ENCODE results near the gene DOCK3.
"Not testable (repeated sequence)": the region's sequence is repeated elsewhere in the genome, so short reads cannot be mapped to it uniquely, and the experiment has no call there.

The DOCK3 gene

DNA sequence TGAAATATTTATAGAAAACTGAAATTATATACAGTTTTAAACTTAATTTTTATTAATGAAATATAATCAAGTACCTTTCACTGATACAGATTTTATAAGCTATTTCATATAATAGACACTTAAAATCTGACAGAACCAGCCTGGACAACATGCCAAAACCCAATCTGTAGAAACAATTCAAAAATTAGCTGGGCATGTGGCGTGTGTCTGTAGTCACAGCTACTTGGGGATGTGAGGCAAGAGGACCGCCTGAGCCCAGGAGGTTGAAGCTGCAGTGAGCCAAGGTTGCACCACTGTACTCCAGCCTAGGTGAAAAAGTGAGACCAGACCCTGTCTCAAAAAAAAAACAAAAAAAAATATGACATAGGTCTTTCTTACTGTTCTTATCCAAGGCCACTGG is 472.1 kb downstream of the DOCK3 start:
- DNase-seq (no peak), ATAC-seq (no peak)
- Mint-ChIP-seq H3K4me1 (peaks cover 5% of the 10 kb centered on the region), H3K27ac (no peak overlapping the region), H3K27me3 (no peaks in the 10 kb centered on the region), H3K4me3 (no peak overlapping the region), H3K9me3 (no peaks in the 10 kb centered on the region)

DNA sequence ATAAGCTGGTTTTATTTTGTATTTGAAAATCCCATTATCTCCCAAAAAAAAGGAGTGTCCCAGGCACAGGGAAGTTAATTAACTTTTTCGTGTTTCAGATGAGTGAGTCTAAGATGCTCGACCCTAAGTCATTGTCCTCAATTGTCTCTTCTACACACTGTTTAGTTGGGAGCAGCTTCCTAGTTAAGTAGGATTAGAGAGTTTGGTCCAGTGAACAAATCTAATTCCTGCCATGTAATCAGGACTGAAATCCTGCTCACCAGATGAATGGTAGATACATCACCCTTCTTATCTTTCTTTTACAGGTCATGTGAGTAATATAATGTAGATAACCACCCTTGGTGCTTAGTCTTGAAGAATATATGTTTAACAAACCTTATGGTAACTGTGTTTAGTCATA is 481.4 kb downstream of the DOCK3 start:
- Mint-ChIP-seq H3K4me1 (no peaks in the 10 kb centered on the region), H3K9me3 (no peaks in the 10 kb centered on the region), H3K27me3 (no peaks in the 10 kb centered on the region), H3K4me3 (no peak overlapping the region), H3K27ac (no peak overlapping the region)
- DNase-seq (no peak), ATAC-seq (no peak)

DNA sequence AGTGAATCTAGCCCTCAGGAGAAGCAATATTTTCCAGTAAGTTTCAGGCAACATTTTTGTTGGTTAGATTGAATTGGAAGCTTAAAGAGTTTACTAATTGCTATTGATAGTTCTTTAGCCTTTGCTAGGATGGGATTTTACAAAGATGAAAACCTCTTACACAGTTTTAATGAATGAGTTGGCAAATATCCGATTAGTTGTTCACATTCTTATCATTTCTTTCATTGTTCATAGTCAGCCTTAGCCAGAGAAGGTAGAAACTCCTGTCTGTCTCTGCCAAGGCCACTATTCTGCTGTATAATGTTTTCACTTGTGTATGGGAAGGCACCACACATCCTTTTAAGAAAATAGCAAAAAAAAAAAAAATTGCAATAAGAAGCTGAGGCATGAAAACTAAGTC is 488.3 kb downstream of the DOCK3 start:
- no peaks in the 10 kb centered on the region for H3K27me3 Mint-ChIP-seq
- H3K27ac Mint-ChIP-seq, result no peak overlapping the region
- H3K9me3 Mint-ChIP-seq, result no peaks in the 10 kb centered on the region
- no peak for ATAC-seq
- no peaks in the 10 kb centered on the region for H3K4me1 Mint-ChIP-seq
- H3K4me3 Mint-ChIP-seq, result no peak overlapping the region
- no peak for DNase-seq

DNA sequence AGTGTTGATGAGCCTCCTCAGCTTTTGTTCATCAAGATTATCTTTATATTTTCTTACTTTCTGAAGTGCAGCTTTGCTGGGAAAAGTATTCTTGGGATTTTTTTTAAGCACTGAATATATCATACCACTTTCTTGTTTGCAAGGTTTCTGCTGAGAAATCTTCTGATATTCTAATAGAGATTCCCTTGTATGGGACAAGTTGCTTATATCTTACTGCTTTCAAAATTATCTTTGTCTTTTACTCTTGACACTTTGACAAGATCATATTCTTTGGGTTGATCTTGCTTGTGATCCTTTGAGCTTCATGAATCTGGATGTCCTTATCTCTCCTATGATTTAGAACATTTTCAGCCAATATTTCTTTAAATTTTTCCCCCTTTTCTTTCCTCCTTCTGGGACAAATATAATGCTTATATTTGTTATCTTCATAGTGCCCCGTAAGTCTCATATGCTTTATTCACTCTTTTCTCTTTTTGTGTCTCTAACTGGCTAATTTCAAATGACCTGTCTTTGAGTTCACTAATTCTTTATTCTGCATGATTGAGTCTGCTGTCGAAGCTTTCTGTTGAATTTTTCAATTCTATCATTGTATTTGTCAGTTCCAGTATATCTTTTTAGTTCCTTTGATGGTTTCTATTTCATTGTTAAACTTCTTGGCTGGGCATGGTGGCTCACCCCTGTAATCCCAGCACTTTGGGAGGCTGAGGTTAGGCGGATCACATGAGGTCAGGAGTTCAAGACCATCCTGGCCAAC is 499.0 kb downstream of the DOCK3 start:
- H3K27ac Mint-ChIP-seq, result no peak overlapping the region
- ATAC-seq, result no peak
- DNase-seq, result no peak
- no peak overlapping the region for H3K4me3 Mint-ChIP-seq
- H3K4me1 Mint-ChIP-seq, result no peaks in the 10 kb centered on the region
- H3K9me3 Mint-ChIP-seq, result peaks cover 18 to 24% of the 10 kb centered on the region in 2 donors
- no peaks in the 10 kb centered on the region for H3K27me3 Mint-ChIP-seq

DNA sequence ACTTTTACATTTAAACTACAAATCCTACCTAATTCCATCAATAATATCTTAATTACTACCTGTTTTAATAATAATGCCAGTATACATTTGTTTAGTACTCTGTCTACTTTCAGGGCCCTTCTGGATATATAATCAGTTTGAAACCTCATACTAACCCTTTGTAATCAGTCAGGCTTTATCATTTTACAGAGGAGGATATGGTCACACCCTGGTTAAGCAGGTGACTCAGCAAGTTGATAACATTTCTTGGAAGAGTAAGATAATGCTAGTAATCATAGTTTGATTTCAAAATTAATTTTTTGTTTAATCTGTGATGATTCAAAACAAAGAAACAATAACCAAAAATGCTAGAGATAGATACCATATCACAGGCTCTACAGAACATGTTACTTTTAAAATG is 502.2 kb downstream of the DOCK3 start:
- Mint-ChIP-seq H3K27ac (peak overlapping the region in 1 of 2 donors; percentile 61), H3K4me3 (no peak overlapping the region), H3K27me3 (no peaks in the 10 kb centered on the region), H3K4me1 (no peaks in the 10 kb centered on the region), H3K9me3 (peaks cover 14 to 18% of the 10 kb centered on the region in 2 donors)
- ATAC-seq (no peak), DNase-seq (no peak)

DNA sequence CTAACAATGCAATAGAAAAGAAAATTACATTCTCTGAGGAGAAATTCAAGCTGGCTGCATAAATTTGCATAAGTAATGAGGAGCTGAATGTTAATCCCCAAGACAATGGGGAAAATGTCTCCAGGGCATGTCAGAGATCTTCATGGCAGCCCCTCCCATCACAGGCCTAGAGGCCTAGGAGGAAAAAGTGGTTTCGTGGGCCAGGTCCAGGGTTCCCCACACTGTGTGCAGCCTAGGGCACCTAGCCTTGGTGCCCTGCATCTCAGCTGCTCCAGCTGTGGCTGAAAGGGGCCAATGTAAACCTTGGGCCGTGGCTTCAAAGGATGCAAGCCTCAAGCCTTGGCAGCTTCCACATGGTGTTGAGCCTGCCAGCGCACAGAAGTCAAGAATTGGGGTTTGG is 511.7 kb downstream of the DOCK3 start:
- not testable (repeated sequence) for H3K4me1 Mint-ChIP-seq, H3K4me3 Mint-ChIP-seq, DNase-seq, ATAC-seq, H3K27me3 Mint-ChIP-seq, H3K27ac Mint-ChIP-seq
- H3K9me3 Mint-ChIP-seq, result peaks cover 20 to 23% of the 10 kb centered on the region in 2 donors

DNA sequence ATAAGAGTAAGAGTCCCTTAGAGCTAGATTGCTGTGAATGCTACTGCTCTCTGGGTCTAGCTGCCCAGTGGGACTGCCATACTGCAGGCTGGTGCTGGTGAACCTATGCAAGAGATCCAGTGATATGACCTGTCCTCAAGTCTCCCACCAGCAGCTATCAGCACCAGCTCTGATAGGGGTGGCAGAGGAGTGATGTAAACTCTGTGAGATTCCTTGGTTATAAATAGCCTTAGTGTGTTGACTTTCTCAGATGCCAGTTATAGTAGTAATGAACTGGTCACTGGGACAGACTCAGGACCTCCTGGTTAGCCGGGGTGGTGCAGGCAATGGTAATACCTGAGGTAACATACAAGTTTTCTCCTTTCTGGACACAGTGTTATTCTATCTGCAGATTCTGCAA is 515.5 kb downstream of the DOCK3 start:
- no peak for ATAC-seq
- peaks cover 30% of the 10 kb centered on the region for H3K4me1 Mint-ChIP-seq
- H3K9me3 Mint-ChIP-seq, result peaks cover 20 to 23% of the 10 kb centered on the region in 2 donors
- H3K27me3 Mint-ChIP-seq, result no peaks in the 10 kb centered on the region
- H3K27ac Mint-ChIP-seq, result no peak overlapping the region
- no peak for DNase-seq
- H3K4me3 Mint-ChIP-seq, result no peak overlapping the region

DNA sequence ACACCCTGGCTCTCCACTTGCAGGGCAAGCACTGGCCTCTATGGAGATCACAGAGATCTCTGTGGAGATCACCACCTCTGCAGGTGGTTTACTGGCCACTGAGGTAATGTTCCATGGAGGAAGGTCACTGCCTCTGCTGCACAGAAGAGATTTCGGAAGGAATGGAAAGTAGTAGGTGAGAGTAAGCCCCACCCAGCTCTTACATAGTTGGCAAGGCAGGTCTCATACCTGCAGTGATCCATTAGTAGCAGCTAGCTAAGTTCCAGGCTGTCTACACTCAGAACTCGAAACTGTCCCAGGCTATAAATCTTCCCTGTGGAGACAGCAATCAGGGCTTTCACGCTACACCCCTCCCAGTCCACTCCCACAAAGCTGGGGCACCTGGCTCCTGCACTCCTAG is 516.1 kb downstream of the DOCK3 start:
- no peak overlapping the region for H3K4me3 Mint-ChIP-seq
- H3K27me3 Mint-ChIP-seq, result no peaks in the 10 kb centered on the region
- ATAC-seq (no peak), DNase-seq (no peak)
- H3K4me1 Mint-ChIP-seq, result peaks cover 33% of the 10 kb centered on the region
- peaks cover 16 to 18% of the 10 kb centered on the region in 2 donors for H3K9me3 Mint-ChIP-seq
- H3K27ac Mint-ChIP-seq, result no peak overlapping the region

DNA sequence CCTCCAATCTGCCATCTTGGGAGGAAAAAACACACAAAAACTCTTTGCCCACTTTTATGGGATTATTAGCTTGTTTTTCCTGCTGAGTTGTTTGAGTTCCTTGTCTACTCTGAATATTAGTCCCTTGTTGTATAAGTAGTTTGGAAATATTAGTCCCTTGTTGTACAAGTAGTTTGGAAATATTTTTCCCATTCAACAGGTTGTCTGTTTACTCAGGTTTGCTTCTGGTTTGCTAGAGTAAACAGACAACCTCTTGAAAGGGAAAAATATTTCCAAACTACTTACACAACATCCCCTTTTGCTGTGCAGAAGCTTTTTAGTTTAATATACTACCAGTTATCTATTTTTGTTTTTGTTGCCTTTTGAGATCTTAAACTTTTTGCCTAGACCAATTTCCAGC is 517.0 kb downstream of the DOCK3 start:
- no peak for DNase-seq
- H3K4me3 Mint-ChIP-seq, result no peak overlapping the region
- H3K27me3 Mint-ChIP-seq, result no peaks in the 10 kb centered on the region
- peaks cover 33% of the 10 kb centered on the region for H3K4me1 Mint-ChIP-seq
- H3K27ac Mint-ChIP-seq, result peak overlapping the region in 1 of 2 donors; percentile 54
- ATAC-seq, result no peak
- H3K9me3 Mint-ChIP-seq, result peaks cover 10 to 16% of the 10 kb centered on the region in 2 donors

DNA sequence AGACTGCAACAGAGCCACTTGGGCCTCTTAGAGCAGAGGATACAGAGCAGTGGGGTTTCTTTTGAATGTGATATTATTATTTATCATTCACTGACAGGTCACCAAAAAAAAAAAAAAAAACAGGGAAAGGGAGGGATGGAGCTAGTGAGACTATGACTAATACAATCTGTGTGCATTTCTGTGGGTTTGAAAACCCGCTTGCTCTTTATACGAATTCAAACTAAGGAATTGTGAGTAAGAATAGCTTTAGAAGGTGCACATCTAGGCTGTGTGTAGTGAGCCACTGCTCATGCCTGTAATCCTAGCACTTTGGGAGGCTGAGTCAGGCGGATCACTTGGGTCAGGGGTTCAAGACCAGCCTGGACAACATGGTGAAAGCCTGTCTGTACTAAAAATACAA is 523.8 kb downstream of the DOCK3 start:
- Mint-ChIP-seq H3K9me3 (peaks cover 10 to 13% of the 10 kb centered on the region in 2 donors), H3K27ac (peak overlapping the region in 1 of 2 donors; percentile 25), H3K27me3 (no peaks in the 10 kb centered on the region), H3K4me3 (no peak overlapping the region), H3K4me1 (peaks cover 28% of the 10 kb centered on the region)
- ATAC-seq (no peak), DNase-seq (no peak)

DNA sequence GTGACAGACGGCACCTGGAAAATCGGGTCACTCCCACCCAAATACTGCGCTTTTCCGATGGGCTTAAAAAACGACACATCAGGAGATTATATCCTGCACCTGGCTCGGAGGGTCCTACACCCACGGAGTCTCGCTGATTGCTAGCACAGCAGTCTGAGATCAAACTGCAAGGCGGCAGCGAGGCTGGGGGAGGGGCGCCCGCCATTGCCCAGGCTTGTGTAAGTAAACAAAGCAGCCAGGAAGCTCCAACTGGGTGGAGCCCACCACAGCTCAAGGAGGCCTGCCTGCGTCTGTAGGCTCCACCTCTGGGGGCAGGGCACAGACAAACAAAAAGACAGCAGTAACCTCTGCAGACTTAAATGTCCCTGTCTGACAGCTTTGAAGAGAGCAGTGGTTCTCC is 524.6 kb downstream of the DOCK3 start:
- DNase-seq, ATAC-seq, H3K27ac Mint-ChIP-seq, H3K27me3 Mint-ChIP-seq, H3K4me3 Mint-ChIP-seq: not testable (repeated sequence)
- Mint-ChIP-seq H3K4me1 (peaks cover 23% of the 10 kb centered on the region), H3K9me3 (peaks cover 10 to 13% of the 10 kb centered on the region in 2 donors)

DNA sequence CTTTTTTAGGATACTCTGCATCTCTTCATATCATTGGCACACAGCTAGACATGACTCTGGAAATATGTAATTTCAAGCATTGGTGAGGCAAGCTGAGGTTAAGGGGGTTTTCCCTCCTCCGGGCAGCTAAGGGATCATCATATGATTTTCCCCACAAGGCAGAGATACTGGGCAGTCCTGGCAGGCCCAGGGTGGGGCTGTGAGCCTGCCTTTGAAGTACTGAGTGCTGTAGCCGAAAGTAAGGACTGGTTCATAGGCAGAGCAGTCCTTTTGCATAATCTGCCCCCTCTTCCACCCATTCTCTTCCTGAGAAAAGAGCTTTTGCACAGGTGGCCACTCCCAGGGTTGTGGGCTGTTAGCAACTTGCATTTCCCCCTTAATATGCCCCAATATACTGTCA is 541.6 kb downstream of the DOCK3 start:
- DNase-seq (no peak), ATAC-seq (no peak)
- H3K4me3 Mint-ChIP-seq, result no peak overlapping the region
- no peaks in the 10 kb centered on the region for H3K9me3 Mint-ChIP-seq
- H3K27me3 Mint-ChIP-seq, result no peaks in the 10 kb centered on the region
- H3K27ac Mint-ChIP-seq, result no peak overlapping the region
- no peaks in the 10 kb centered on the region for H3K4me1 Mint-ChIP-seq

DNA sequence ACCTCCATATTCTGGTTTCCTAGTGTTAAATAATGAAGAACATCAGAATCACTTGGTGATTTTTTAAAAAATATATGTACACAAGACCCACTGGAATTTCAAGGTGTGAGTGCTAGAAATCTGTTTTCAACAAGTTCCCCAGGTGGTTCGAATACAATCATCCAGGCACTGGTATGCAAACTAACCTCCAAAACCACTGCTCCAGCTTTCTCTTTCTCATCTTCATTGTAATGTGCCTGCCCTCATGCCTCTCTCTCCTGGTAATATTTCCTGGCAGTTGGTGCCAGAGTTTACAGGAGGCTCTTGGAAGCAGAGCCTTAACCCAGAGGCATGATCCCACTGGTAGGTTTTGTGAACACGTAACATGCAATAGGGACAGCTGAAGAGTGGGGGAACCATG is 547.2 kb downstream of the DOCK3 start:
- ATAC-seq, result no peak
- no peaks in the 10 kb centered on the region for H3K27me3 Mint-ChIP-seq
- peaks cover 10% of the 10 kb centered on the region for H3K4me1 Mint-ChIP-seq
- no peaks in the 10 kb centered on the region for H3K9me3 Mint-ChIP-seq
- DNase-seq, result no peak
- H3K27ac Mint-ChIP-seq, result no peak overlapping the region
- H3K4me3 Mint-ChIP-seq, result no peak overlapping the region

DNA sequence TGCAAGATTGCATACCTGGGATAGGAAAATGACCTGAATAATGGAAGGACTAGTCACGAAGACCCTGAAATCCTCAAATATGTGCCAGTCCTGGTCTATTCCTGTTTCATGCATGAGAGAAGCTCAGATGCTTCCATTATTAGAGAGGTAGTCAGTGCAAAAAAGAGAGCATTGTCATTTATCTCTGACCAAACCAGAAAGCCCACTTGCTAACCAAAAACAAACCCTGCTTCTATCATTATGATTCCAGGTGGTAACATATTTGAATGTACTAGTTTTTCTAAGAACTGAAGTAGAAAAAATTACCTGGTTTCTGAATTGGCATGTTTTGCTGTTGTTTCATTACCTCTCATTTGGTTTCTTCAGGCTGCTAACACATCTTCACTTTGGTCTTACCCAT is 549.6 kb downstream of the DOCK3 start:
- Mint-ChIP-seq H3K27me3 (no peaks in the 10 kb centered on the region), H3K4me3 (no peak overlapping the region), H3K27ac (no peak overlapping the region), H3K9me3 (no peaks in the 10 kb centered on the region), H3K4me1 (peaks cover 10% of the 10 kb centered on the region)
- ATAC-seq (peak; percentile 73), DNase-seq (no peak)

DNA sequence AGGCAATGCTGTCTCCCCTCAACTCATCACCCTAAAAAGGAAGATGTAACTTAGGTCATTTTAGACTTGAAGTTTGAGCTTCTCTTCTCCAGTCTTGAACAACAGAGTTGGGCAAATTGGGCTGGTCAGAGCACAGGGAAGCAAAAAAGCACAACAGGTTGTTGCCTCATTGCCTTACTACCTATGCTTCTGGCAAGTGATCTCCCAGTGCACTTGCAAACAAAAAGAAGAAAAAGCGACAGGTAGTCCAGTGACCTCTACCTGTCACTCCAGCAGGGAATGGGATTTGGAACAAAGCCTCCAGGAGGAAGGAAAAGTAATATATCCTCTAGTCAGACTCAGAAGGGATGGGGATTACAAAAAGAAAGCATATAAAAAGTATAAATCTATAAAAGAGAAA is 550.1 kb downstream of the DOCK3 start:
- Mint-ChIP-seq H3K4me1 (peaks cover 10% of the 10 kb centered on the region), H3K4me3 (no peak overlapping the region), H3K27ac (no peak overlapping the region), H3K27me3 (no peaks in the 10 kb centered on the region), H3K9me3 (no peaks in the 10 kb centered on the region)
- DNase-seq, result no peak
- no peak for ATAC-seq

DNA sequence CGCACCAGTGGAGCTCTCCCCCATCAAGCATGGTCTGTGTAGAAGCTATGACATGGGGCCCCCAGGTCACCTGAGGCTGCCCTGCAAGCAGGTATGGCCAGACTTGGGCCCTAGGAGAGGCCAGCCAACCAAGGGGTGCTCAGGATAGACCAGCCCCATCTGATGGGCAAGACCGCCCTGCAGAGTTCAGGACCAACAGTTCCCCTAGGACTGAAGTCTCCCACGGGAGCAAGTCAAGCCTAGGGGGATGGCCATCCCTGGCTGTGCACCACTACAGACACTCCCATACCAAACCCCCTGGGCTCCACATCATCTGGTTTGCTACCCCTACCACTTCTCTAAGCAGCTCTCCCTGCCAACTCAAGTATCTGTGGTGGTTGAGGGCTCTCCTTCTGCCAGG is 568.2 kb downstream of the DOCK3 start:
- no peak for ATAC-seq
- no peaks in the 10 kb centered on the region for H3K27me3 Mint-ChIP-seq
- H3K27ac Mint-ChIP-seq, result no peak overlapping the region
- H3K4me3 Mint-ChIP-seq, result no peak overlapping the region
- H3K9me3 Mint-ChIP-seq, result peaks cover 4 to 6% of the 10 kb centered on the region in 2 donors
- no peaks in the 10 kb centered on the region for H3K4me1 Mint-ChIP-seq
- no peak for DNase-seq

DNA sequence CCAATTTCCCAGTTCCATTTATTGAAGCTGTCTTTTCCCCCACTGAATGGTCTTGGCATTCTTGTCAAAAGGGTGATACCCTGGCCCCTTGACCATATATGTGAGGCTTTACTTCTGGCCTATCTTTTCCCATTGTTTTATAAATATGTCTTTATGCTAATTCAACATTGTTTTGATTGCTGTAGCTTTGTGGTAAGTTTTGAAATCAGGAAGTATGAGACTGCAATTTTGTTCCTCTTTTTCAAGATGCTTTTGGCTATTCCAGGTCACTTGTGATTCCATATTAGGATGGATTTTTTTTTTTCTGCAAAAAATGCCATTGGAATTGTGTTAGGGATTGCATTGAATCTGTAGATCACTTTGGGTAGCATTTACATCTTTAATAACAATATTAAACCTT is 569.2 kb downstream of the DOCK3 start:
- H3K27ac Mint-ChIP-seq, result no peak overlapping the region
- H3K27me3 Mint-ChIP-seq, result no peaks in the 10 kb centered on the region

More for the DNA sequence above, 569.2 kb downstream of the DOCK3 start:
- DNase-seq (no peak), ATAC-seq (no peak)
- H3K9me3 Mint-ChIP-seq, result peaks cover 0 to 6% of the 10 kb centered on the region in 2 donors
- H3K4me1 Mint-ChIP-seq, result no peaks in the 10 kb centered on the region
- no peak overlapping the region for H3K4me3 Mint-ChIP-seq
